ENCODE data around the gene NDUFAF8.

DNA sequence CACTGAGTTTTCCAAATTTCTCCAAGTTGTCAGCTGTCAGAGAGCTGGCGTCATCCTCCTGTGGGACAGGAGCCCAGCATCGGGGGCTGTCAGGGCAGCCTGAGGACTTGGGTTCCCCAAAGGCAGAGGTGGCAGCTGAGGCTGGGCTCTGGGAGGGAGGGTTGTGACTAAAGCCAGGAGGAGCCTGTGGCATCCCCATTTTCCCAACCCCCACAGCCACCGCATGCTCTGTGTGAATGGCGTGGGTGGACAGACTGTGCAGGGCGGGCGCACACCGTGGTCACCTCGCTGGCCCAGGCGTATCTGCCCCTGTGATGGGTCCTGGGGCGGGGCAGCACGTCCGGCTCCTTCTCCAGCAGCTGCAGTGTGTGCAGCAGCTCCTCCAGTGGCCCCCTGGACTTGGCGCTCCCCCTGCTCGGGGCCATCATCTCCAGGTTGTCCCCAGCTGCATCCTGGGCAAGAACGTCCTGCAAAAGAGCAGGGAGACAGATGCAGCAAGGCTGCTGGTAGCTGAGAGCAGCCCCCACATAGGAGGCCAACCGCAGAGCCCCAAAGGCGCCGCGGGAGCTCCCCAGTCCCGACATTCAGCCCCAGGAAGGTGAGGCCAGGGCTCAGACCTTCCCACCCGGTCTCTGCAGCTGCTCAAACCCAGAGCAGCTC, 41.2 kb upstream of the NDUFAF8 start:
- TF ChIP-seq POLR2A (IDR thresholded peaks at IDR 0.05), result no peak
- TF ChIP-seq, protein P1, sequence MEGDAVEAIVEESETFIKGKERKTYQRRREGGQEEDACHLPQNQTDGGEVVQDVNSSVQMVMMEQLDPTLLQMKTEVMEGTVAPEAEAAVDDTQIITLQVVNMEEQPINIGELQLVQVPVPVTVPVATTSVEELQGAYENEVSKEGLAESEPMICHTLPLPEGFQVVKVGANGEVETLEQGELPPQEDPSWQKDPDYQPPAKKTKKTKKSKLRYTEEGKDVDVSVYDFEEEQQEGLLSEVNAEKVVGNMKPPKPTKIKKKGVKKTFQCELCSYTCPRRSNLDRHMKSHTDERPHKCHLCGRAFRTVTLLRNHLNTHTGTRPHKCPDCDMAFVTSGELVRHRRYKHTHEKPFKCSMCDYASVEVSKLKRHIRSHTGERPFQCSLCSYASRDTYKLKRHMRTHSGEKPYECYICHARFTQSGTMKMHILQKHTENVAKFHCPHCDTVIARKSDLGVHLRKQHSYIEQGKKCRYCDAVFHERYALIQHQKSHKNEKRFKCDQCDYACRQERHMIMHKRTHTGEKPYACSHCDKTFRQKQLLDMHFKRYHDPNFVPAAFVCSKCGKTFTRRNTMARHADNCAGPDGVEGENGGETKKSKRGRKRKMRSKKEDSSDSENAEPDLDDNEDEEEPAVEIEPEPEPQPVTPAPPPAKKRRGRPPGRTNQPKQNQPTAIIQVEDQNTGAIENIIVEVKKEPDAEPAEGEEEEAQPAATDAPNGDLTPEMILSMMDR (IDR thresholded peaks at IDR 0.05), result no peak
